HG03354 (cell line): ENCODE results near the gene SIAH3.
"Not testable (repeated sequence)": the region's sequence is repeated elsewhere in the genome, so short reads cannot be mapped to it uniquely, and the experiment has no call there.

ENCODE experiments used
- ATAC-seq: cut with Tn5 transposase; IDR thresholded peaks from one replicate; pipeline ENCODE4 v1.9.1; 2021; ENCODE audit warnings: mild to moderate bottlenecking; ENCODE audit not compliant: unreplicated experiment, poor library complexity, severe bottlenecking

Gene SIAH3

GRCh38 chr13:45851171-45851921 is at the start of gene SIAH3:
SIAH3 (minus strand) TSS chr13:45851753; CDS start chr13:45851629, 124 bp downstream.
- ATAC-seq, result no peak

- ATAC-seq, result no peak
Measured at GRCh38 chr13:45899406-45899805, 47.9 kb upstream of the SIAH3 start.

GRCh38 chr13:45897562-45897961 is 46.0 kb upstream of the SIAH3 start:
- no peak for ATAC-seq

- no peak for ATAC-seq
Measured at GRCh38 chr13:45896285-45896684, 44.7 kb upstream of the SIAH3 start.

- ATAC-seq, result no peak
Measured at GRCh38 chr13:45895881-45896280, 44.3 kb upstream of the SIAH3 start.

GRCh38 chr13:45892513-45892912 is 41.0 kb upstream of the SIAH3 start:
- ATAC-seq, result no peak

GRCh38 chr13:45889590-45890243 is 38.2 kb upstream of the SIAH3 start:
- ATAC-seq, result no peak

GRCh38 chr13:45886466-45886865 is 34.9 kb upstream of the SIAH3 start:
- no peak for ATAC-seq

- no peak for ATAC-seq
Measured at GRCh38 chr13:45885194-45885593, 33.6 kb upstream of the SIAH3 start.

- ATAC-seq, result no peak
Measured at GRCh38 chr13:45882626-45883025, 31.1 kb upstream of the SIAH3 start.

- no peak for ATAC-seq
Measured at GRCh38 chr13:45881353-45881752, 29.8 kb upstream of the SIAH3 start.

- ATAC-seq, result no peak
Measured at GRCh38 chr13:45880242-45880641, 28.7 kb upstream of the SIAH3 start.

GRCh38 chr13:45879666-45880065 is 28.1 kb upstream of the SIAH3 start:
- no peak for ATAC-seq

GRCh38 chr13:45878966-45879365 is 27.4 kb upstream of the SIAH3 start:
- ATAC-seq, result no peak

GRCh38 chr13:45876781-45877180 is 25.2 kb upstream of the SIAH3 start:
- no peak for ATAC-seq

GRCh38 chr13:45875951-45876350 is 24.4 kb upstream of the SIAH3 start:
- ATAC-seq, result no peak

GRCh38 chr13:45873491-45874325 is 22.2 kb upstream of the SIAH3 start:
- ATAC-seq, result no peak

GRCh38 chr13:45872566-45872965 is 21.0 kb upstream of the SIAH3 start:
- ATAC-seq, result no peak

- ATAC-seq, result not testable (repeated sequence)
Measured at GRCh38 chr13:45871201-45871600, 19.6 kb upstream of the SIAH3 start.

GRCh38 chr13:45870232-45870631 is 18.7 kb upstream of the SIAH3 start:
- ATAC-seq, result no peak

- ATAC-seq, result no peak
Measured at GRCh38 chr13:45865414-45865813, 13.9 kb upstream of the SIAH3 start.
